Right lobe of liver (tissue), 6 donors: ENCODE measurements around the gene TGM4. TPM values are rescaled to one million over a fixed set of nuclear protein-coding genes. Genes with fewer than 3 reads are reported as not detected.
"Not testable (repeated sequence)": the region's sequence is repeated elsewhere in the genome, so short reads cannot be mapped to it uniquely, and the experiment has no call there.

Source experiments
- ATAC-seq, 4 donors: fragments of 200-7000 bp; cut with Tn5 transposase; one replicate each; pipeline ENCODE4 v1.9.1; 2020; ENCODE audit warnings: mild to moderate bottlenecking in 4 of 4, moderate library complexity in 4 of 4
- DNase-seq, 3 donors: peaks; one replicate each; pipeline ENCODE4 v3.0.0-alpha.2; 2020
- H3K27ac ChIP-seq, 3 donors: fragments of 200-600 bp; one replicate each; pipeline ENCODE4 v1.8.0; 2022
- H3K27me3 ChIP-seq, 2 donors: fragments of 200-600 bp; one replicate each; pipeline ENCODE4 v1.8.0; 2022
- H3K36me3 ChIP-seq, 4 donors: fragments of 200-600 bp; sonication (generic) in 1 of 4; one replicate each; pipeline versions ENCODE4 v1.5.1 to v1.8.0; 2017 to 2022; ENCODE audit warnings: control low read depth in 1 of 4
- H3K4me1 ChIP-seq, 4 donors: fragments of 200-600 bp; sonication (generic) in 1 of 4; one replicate each; pipeline versions ENCODE4 v1.5.1 to v1.8.0; 2017 to 2022; ENCODE audit warnings: control low read depth in 1 of 4
- H3K4me3 ChIP-seq, 3 donors: fragments of 200-600 bp; one replicate each; pipeline ENCODE4 v1.8.0; 2022
- H3K9me3 ChIP-seq, 4 donors: fragments of 200-600 bp; sonication (generic) in 1 of 4; one replicate each; pipeline versions ENCODE4 v1.5.1 to v1.8.0; 2017 to 2022; ENCODE audit warnings: control low read depth in 1 of 4
- POLR2A ChIP-seq: fragments of 450-650 bp; IDR thresholded peaks from one replicate; pipeline ENCODE4 v1.6.1; 2017; ENCODE audit warnings: antibody characterized with exemption, mild to moderate bottlenecking
- WGBS: methylation state at CpG from one replicate; pipeline ENCODE4 v1.1.6; 2018; ENCODE audit warnings: low coverage, low lambda C conversion rate; ENCODE audit not compliant: insufficient coverage; ENCODE audit errors: missing lambda C conversion rate; 5-methylcytosine and 5-hydroxymethylcytosine counted together
- intact Hi-C, 2 donors: fragments of 100-400 bp; cut with DNase I; formaldehyde crosslinking; loops; one replicate each; pipeline versions ENCODE4 v1.11.2 to v1.14.1; 2022
- total RNA-seq, 6 experiments: library from RNA; depleted of rRNA in 2 of 6; stranded (reverse); fragments of >200 nt in 2 of 6; fragmentation: NEBNext Ultra II Directional in 3 of 6; extraction: Animal tissue kit (Norgen Biotek cat#: 25700) in 3 of 6; gene quantifications; one replicate each; pipeline versions ENCODE4 v1.1.0 to v1.2.4, GENCODE V29; 2016 to 2023
- TF ChIP-seq, protein P1 (sequence below), 4 donors: fragments of 200-600 bp in 3 of 4; fragments of 450-650 bp in 1 of 4; IDR thresholded peaks; one replicate each; pipeline versions ENCODE4 v1.5.1 to v1.8.0; 2016 to 2022; ENCODE audit warnings: antibody characterized with exemption in 4 of 4, mild to moderate bottlenecking in 2 of 4
- donor health status: DM: no; HTN: yes; CAD: no.
- donor health status: DM: no; HTN: no; CAD: no.
- donor health status: DM: no; HTN: no; CAD: no.
- donor health status: DM: no; HTN: yes; CAD: no.
- donor health status: DM: no; HTN: yes; CAD: no.

Gene TGM4
- total RNA-seq, 6 experiments from 2014 or later: not detected

DNA sequence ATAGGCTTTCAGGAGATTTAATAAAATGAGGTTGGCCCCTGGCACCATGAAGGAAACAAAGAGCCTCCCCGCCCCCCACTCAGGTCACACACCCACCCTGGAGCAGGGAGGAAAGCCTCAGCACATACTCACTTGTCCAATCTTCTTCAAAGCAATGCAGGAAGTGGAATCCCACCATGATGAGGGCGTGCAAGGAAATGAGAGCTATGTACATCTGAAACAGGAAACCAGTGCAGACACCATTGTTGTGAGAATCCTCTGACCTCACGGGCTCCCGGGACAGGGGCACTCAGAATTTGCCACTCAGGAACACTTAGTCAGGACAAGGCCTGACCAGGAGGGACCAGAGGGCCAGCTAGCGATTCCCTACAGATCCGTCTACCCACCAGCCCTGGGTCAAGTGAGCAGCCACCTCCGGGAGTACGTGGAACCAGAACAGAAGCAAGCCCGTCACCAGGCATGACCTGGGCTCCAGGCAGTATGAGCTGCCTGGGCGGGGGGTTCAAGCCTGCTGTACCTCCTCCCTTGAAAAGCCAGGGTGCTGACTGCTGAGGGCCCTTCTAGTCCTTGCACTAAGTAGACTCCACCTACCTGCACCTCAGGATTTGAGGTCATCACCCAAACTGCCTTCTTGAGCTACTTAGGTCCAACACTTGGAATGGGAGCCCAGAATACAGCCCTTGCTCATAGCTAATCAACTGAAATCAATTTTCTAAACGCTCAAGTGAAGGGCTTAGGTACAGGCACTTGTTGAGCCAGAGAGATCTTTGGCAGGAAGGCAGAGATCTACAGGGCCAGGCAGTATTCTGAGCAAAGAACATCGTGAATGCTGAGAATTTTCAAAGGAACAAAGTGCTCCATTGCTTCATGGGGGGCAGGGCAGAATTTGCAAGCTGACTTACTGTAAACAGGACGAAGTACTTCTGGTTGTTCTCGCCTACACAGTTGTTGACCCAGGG lies 58.9 kb downstream of the TGM4 start:
- H3K27ac ChIP-seq: no peak overlapping the region
- H3K36me3 ChIP-seq: peaks cover 0 to 13% (median under 1%) of the 10 kb centered on the region in 4 donors
- ATAC-seq (no peak), DNase-seq (no peak)
- TF ChIP-seq POLR2A: no peak
- TF ChIP-seq, protein P1, sequence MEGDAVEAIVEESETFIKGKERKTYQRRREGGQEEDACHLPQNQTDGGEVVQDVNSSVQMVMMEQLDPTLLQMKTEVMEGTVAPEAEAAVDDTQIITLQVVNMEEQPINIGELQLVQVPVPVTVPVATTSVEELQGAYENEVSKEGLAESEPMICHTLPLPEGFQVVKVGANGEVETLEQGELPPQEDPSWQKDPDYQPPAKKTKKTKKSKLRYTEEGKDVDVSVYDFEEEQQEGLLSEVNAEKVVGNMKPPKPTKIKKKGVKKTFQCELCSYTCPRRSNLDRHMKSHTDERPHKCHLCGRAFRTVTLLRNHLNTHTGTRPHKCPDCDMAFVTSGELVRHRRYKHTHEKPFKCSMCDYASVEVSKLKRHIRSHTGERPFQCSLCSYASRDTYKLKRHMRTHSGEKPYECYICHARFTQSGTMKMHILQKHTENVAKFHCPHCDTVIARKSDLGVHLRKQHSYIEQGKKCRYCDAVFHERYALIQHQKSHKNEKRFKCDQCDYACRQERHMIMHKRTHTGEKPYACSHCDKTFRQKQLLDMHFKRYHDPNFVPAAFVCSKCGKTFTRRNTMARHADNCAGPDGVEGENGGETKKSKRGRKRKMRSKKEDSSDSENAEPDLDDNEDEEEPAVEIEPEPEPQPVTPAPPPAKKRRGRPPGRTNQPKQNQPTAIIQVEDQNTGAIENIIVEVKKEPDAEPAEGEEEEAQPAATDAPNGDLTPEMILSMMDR (IDR thresholded peaks at IDR 0.05): no peak
- H3K9me3 ChIP-seq: no peaks in the 10 kb centered on the region
- no peak overlapping the region for H3K4me3 ChIP-seq
- no peaks in the 10 kb centered on the region for H3K4me1 ChIP-seq
- no peaks in the 10 kb centered on the region for H3K27me3 ChIP-seq
- intact Hi-C loops: no loop called here
- WGBS: 74% methylated on average over 2 of the region's 14 CpGs

DNA sequence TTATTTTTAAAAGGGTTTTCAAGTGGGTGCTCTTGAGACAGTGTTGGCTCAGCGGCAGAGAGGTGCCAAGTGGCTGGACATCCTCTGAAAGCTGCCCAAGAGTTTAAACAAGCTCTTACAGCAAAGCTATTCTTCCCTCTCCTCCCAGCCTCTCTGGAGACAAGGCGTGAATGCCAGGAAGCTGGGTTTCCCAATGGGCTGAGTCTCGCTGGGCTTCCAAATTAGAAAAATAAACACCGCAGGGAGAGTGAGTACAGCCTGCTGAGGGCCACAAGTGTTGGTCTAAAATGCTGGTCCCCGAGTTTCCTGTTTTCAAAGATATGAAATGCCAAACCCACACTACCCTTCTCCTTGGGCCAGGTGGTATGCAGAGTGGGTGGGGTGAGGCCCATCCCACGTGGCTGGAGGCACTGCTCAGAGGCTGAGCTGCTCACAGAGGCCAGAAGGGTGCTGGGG lies 65.2 kb downstream of the TGM4 start:
- ATAC-seq: no peak

DNA sequence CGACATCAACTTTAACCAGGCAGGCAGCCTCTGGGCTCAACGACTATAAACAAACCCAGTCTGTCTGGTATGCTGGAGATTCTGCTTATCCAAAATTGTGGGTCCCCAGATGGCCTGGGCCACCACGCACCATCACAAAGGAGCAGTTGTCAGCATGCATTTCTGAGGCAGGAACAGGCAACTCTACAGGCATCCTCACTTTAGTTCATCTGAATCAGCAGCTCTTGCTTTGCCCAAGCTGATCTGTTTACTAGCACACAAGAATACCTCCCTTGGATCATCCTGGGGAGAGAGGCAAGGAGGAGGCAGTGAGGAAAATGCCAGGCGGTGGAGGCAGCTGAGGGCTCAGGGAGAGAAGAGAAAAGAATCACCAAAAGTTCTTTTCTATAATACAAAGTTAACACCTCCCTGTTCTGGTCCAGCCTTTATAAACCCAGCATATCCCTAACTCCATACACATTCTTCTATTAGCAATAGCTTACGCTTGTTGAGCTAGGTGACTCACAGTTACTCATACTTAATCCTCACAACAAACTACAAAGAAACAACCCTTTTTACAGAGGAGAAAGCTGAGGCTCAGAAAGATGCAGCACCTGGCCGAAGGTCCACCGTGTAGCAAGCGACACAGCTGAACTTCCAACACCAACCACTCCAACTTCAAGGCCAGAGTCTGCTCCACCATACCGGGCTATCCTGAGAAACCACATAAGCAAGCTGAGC lies 68.0 kb downstream of the TGM4 start:
- no peak overlapping the region for H3K27ac ChIP-seq
- H3K36me3 ChIP-seq: peaks cover 0 to 19% (median 0%) of the 10 kb centered on the region in 4 donors
- no peaks in the 10 kb centered on the region for H3K27me3 ChIP-seq
- no peak for DNase-seq
- no peak for ATAC-seq
- no peak overlapping the region for H3K4me3 ChIP-seq
- no peak for TF ChIP-seq POLR2A
- TF ChIP-seq, protein P1 (IDR thresholded peaks at IDR 0.05): no peak
- H3K9me3 ChIP-seq: no peaks in the 10 kb centered on the region
- intact Hi-C loops: no loop called here
- WGBS: 91% methylated on average over 7 of the region's 9 CpGs
- no peaks in the 10 kb centered on the region for H3K4me1 ChIP-seq

More for the DNA sequence above, 65.2 kb downstream of the TGM4 start:
- H3K27me3 ChIP-seq: no peaks in the 10 kb centered on the region
- TF ChIP-seq POLR2A: no peak
- TF ChIP-seq, protein P1 (IDR thresholded peaks at IDR 0.05): no peak
- H3K9me3 ChIP-seq: no peaks in the 10 kb centered on the region
- no peaks in the 10 kb centered on the region for H3K4me1 ChIP-seq
- peaks cover 0 to 19% (median 0%) of the 10 kb centered on the region in 4 donors for H3K36me3 ChIP-seq
- DNase-seq: no peak
- 86% methylated on average over 1 of the region's 6 CpGs for WGBS
- no peak overlapping the region for H3K4me3 ChIP-seq
- intact Hi-C loops: no loop called here
- H3K27ac ChIP-seq: no peak overlapping the region

DNA sequence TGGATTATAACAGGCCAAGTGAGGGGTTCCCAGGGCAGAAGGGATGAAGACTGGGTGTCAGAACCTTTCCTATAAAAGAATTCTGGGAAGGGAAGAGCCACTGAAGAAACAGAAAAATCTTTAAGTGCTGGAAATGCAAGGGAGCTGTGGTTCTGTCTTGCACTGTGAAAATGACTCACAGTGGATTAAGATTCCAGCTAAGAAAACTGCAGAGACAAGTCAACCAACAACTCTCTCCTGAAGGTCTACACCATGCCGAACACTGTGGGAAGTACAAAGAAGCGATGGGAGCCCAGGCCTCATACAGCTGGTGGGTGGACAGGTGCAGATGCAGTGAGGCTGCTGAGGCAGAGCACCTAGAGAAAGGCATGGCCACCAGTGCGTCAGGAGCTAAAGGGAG lies 73.8 kb downstream of the TGM4 start:
- 92% methylated on average over 2 of the region's 3 CpGs for WGBS
- Histone ChIP-seq H3K9me3 (no peaks in the 10 kb centered on the region), H3K27ac (no peak overlapping the region), H3K36me3 (peaks cover 0 to 4% (median 0%) of the 10 kb centered on the region in 4 donors), H3K27me3 (no peaks in the 10 kb centered on the region), H3K4me3 (no peak overlapping the region), H3K4me1 (no peaks in the 10 kb centered on the region)
- DNase-seq (no peak), ATAC-seq (no peak)
- TF ChIP-seq, protein P1 (IDR thresholded peaks at IDR 0.05): no peak
- no peak for TF ChIP-seq POLR2A
- intact Hi-C loops: no loop called here

DNA sequence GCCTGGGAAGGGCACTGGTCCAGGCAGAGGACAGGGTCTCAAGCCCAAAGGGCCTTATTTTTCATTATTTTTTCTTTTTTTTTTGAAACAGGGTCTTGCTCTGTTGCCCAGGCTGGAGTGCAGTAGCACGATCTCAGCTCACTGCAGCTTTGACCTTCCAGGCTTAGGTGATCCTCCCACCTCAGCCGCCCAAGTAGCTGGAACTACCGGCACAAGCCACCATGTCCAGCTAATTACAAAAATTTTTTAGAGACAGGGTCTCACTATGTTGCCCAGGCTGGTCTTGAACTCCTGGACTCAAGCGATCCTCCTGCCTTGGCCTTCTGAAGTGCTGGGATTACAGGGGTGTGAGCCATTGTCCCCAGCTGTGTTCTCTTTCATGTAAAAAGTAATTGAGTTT lies 75.4 kb downstream of the TGM4 start:
- H3K36me3 ChIP-seq, ATAC-seq, H3K4me1 ChIP-seq, H3K27ac ChIP-seq, H3K27me3 ChIP-seq, DNase-seq, H3K9me3 ChIP-seq, H3K4me3 ChIP-seq, intact Hi-C loops: not testable (repeated sequence)
- WGBS: 100% methylated on average over 3 of the region's 4 CpGs
